D721Med (cell line): ENCODE measurements around the gene ATP11B.

Experiments used
- DNase-seq: peaks from one replicate; pipeline ENCODE4 v3.0.0; 2011; ENCODE audit warnings: low spot score; ENCODE audit not compliant: insufficient read length
- FAIRE-seq: peaks from 2 replicates; lab custom pipeline; 2011; peaks lifted over from hg19 to GRCh38; lab: Jason Lieb, UNC
- TF ChIP-seq, protein P1 (sequence below): IDR thresholded peaks from 2 replicates; pipeline ENCODE4 v1.5.1; 2012; ENCODE audit warnings: mild to moderate bottlenecking, control low read depth; ENCODE audit not compliant: insufficient read depth; ENCODE audit errors: missing control alignments

The ATP11B gene

DNA sequence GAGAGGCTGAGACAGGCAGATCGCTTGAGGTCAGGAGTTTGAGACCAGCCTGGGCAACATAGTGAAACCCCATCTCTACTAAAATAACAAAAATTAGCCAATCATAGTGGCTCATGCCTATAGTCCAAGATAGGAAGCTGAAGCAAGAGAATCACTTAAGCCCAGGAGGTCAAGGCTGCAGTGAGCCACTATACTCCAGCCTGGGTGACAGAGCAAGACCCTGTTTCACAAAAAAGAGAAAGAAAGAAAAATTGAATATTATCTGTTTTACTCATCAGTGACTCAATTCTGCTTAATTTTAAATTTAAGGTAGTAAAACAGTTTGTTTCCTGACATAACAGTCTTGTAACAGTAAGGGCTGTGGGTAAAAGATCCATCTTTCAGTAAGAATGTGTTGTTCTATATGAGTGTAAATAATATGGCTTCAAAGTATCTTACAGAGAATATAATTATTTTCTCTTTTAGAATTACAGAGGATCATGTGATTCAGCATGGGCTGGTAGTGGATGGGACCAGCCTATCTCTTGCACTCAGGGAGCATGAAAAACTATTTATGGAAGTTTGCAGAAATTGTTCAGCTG is 85.8 kb downstream of the ATP11B start:
- DNase-seq (no peak), FAIRE-seq (no peak)
- TF ChIP-seq, protein P1, sequence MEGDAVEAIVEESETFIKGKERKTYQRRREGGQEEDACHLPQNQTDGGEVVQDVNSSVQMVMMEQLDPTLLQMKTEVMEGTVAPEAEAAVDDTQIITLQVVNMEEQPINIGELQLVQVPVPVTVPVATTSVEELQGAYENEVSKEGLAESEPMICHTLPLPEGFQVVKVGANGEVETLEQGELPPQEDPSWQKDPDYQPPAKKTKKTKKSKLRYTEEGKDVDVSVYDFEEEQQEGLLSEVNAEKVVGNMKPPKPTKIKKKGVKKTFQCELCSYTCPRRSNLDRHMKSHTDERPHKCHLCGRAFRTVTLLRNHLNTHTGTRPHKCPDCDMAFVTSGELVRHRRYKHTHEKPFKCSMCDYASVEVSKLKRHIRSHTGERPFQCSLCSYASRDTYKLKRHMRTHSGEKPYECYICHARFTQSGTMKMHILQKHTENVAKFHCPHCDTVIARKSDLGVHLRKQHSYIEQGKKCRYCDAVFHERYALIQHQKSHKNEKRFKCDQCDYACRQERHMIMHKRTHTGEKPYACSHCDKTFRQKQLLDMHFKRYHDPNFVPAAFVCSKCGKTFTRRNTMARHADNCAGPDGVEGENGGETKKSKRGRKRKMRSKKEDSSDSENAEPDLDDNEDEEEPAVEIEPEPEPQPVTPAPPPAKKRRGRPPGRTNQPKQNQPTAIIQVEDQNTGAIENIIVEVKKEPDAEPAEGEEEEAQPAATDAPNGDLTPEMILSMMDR: no peak

DNA sequence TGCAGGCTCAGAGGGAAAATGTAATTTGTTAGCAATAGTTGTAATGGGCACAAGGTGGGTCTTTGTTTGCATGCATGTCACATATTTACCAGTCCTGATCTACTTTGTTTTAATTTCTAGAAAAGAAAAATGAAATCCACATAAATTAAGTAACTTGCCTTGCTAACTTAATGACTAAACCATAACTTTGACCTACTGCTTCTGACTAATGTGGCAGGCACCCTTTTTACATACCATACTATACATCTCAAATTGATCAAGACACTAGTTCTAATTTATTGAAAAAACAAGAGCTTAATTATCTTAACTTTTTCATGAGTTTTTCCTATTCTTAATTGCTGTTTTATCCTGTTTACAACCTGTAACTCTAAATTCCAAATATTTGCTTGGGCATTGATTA is 93.2 kb downstream of the ATP11B start:
- TF ChIP-seq, protein P1: no peak
- no peak for DNase-seq
- no peak for FAIRE-seq

DNA sequence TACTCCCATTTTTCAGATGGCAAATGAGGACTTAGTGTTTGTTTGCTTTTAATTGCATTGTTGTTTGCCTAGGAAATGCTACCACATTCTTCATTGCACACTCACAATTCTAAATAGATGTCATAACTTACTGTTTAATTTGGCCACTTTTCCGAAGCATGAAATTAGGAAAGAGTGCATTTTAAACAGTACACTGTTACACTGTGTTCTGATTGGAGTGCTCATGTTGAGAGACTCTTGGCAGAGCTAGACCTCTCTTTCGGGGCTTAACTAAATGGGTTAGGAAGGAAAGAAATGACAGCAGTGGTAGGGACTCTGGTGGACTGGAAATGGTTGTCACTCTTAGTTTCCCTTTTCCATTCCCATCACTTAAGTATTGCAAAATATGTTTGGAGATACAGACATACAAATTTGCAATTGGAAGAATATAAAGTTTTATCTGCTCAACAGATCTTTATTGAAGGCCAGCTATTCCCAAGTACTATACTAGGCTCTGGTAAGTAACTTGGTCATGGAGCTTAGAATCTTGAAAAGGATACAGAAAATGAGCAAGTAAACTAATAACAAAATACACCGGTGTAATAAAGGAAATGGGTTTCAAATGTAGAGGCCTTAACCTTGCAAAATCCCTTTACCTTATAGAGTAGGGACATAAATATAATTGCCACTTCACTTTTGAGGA is 96.8 kb downstream of the ATP11B start:
- DNase-seq (no peak), FAIRE-seq (no peak)
- TF ChIP-seq, protein P1: no peak

DNA sequence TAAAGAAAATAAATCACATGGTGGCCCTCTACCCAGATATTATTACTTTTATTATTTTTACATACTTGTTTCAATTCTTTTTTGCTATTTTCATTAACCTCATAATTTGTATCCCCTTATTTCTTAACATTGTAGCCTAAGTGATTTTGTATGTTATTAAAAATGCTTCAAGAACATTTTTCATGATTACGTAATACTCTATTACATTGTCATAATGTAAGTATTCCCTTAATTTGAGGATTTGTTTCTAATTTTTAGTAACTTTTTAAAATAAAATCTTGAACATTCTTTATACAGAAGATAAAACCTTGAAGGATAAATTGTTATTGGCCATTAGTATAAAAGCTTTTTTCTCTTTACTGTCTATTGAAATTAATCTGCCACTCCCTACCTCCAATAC is 98.1 kb downstream of the ATP11B start:
- FAIRE-seq (no peak), DNase-seq (no peak)
- TF ChIP-seq, protein P1: no peak

DNA sequence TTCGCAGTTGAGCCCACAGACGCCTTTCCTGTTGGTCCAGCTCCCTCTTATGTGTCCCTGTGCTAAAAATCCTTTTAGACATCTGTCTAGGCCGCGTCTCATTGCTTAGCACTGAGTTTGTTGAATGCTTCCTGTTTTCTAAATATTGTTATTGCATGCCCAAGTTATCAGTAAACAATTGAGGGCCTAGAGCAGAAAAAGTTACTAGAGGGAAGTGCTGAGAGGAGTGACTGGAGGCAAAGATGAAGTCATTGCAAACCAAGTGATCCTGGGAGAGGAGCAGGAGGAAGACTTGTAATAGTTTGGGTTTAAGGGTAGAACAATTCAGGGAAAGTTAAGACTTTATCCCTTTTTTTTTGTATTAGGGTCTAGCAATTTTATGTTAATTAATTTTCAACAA is 98.9 kb downstream of the ATP11B start:
- TF ChIP-seq, protein P1: no peak
- no peak for DNase-seq
- no peak for FAIRE-seq

DNA sequence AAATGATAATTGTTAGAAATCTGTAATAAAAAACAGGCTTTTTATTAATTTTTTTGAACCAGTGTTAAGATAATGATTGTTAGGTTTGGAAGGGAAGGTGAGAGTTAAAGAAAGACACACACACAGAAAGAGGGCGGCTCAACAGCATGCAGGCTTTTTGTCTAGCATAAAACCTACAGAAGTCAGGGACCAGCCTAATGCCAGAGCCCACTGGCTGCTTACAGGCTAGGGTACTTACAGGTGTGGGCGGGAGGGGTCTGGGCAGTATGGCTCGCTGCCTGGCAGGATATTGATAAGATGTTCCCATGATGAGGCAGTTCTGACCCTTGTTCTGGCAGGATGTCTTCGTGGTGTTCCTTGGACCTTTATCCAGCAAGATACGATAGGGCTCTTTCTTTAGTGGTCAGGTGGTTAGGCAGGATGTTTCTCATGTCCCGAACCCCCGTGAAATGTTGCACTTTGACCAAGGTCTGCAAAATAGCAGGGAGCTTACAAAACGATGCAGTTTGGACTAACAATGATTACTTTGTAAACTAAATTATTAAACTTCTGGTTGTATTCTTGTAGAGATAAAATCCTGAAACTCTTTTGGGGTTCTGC is 102.3 kb downstream of the ATP11B start:
- no peak for DNase-seq
- TF ChIP-seq, protein P1: no peak
- no peak for FAIRE-seq

DNA sequence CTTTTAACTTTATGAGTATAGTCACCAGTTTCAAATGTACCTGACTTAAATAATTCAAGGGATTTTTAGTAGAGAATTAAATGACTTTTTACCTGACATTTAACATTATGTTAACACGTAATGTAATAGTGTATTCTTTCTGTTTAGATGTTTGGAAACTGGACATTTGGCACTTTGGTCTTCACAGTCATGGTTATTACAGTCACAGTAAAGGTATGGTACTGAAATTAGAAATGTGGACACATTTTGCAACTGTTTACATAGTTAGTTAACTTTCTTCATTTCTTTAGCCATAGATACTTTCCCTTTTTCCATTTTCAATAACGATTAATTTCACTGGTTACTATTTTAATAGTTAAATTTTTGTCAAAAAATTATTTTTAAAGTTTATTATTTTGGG is 103.2 kb downstream of the ATP11B start:
- TF ChIP-seq, protein P1: no peak
- DNase-seq: no peak
- FAIRE-seq: no peak
